Retina (tissue), 1 donor: Measurements from ENCODE around the gene RARA.
"Not testable (repeated sequence)": the region's sequence is repeated elsewhere in the genome, so short reads cannot be mapped to it uniquely, and the experiment has no call there.

ENCODE experiments used
- DNase-seq: peaks from one replicate; pipeline ENCODE4 v3.0.0-alpha.2; 2016

The RARA gene

DNA sequence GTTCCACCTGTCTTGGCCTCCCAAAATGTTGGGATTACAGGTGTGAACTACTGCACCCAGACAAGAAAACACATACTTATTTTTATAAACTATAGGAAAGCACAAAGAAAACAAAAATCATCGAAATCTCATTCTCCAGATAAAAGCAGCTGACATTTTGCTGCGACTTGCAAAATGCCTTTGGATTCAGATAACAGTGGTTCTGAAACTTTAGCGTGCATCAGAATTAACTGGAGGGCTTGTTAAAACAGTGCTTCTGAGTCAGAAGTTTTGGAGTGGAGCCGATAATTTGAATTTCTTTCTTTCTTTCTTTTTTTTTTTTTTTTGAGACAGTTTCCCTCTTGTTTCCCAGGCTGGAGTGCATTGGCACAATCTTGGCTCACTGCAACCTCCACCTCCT is 73.3 kb downstream of the RARA start:
- DNase-seq: no peak

- DNase-seq: not testable (repeated sequence)
Observed at GRCh38 chr17:40386555-40386954, 77.6 kb downstream of the RARA start.

- peak; percentile 57 for DNase-seq
Observed at GRCh38 chr17:40399185-40399584, 90.2 kb downstream of the RARA start.

GRCh38 chr17:40402668-40403067 is 93.7 kb downstream of the RARA start:
- no peak for DNase-seq

GRCh38 chr17:40404003-40404402 is 95.0 kb downstream of the RARA start:
- no peak for DNase-seq
